Panc1 (cell line): ENCODE results near the gene MMP24OS. TPM values are rescaled to one million over a fixed set of nuclear protein-coding genes. Genes with fewer than 3 reads are reported as not detected.

Source experiments
- ATAC-seq: fragments of 200-7000 bp; cut with Tn5 transposase; 2 replicates; pipeline ENCODE4 v1.9.1; 2020; ENCODE audit warnings: mild to moderate bottlenecking, moderate library complexity
- BruUV-seq: library from RNA; stranded (reverse); fragments of 400-500 nt; replicated peaks from 2 replicates; lab custom pipeline; 2021; lab: Mats Ljungman, UMichigan
- CTCF ChIA-PET: fragments of 300-600 bp; sonication (Branson Sonifier 250); formaldehyde crosslinking; loops from one replicate; lab custom pipeline; 2022; ENCODE audit warnings: antibody characterized with exemption; lab: Charles Lee
- POLR2A ChIA-PET: fragments of 300-600 bp; sonication (Branson Sonifier 250); formaldehyde crosslinking; loops from one replicate; lab custom pipeline; 2022; ENCODE audit warnings: antibody characterized with exemption; lab: Charles Lee
- DNase-seq: peaks from one replicate; pipeline ENCODE4 v3.0.0-alpha.2; 2010; ENCODE audit warnings: low read depth, low spot score
- H3K27ac ChIP-seq: 2 replicates; pipeline ENCODE4 v1.5.1; 2011; ENCODE audit warnings: mild to moderate bottlenecking, low read length, inconsistent platforms
- H3K27me3 ChIP-seq: fragments of 200-500 bp; sonication (Bioruptor generic); 2 replicates; pipeline ENCODE4 v1.6.0; 2014; ENCODE audit warnings: low read length, inconsistent platforms; ENCODE audit not compliant: control insufficient read depth, insufficient read depth
- H3K36me3 ChIP-seq: fragments of 200-500 bp; sonication (Bioruptor generic); 2 replicates; pipeline ENCODE4 v1.5.1; 2014; ENCODE audit warnings: inconsistent platforms, mild to moderate bottlenecking, low read length, moderate library complexity; ENCODE audit not compliant: control insufficient read depth, insufficient read depth
- H3K4me1 ChIP-seq: 2 replicates; pipeline ENCODE4 v1.5.1; 2011; ENCODE audit warnings: inconsistent platforms, mild to moderate bottlenecking, low read length, moderate library complexity; ENCODE audit not compliant: control insufficient read depth, insufficient read depth
- H3K4me3 ChIP-seq, 2 experiments: 2 replicates each; pipeline ENCODE4 v1.5.1; 2011 to 2012; ENCODE audit warnings: low read depth in 2 of 2, low read length in 2 of 2, mild to moderate bottlenecking in 2 of 2, inconsistent platforms in 1 of 2, moderate library complexity in 1 of 2
- H3K9me3 ChIP-seq: fragments of 200-500 bp; sonication (Bioruptor generic); 2 replicates; pipeline ENCODE4 v1.5.1; 2014; ENCODE audit warnings: low read depth, mild to moderate bottlenecking, inconsistent platforms, low read length, moderate library complexity; ENCODE audit not compliant: control insufficient read depth, insufficient read depth
- CTCF ChIP-seq: fragments of 450-650 bp; IDR thresholded peaks from 2 replicates; pipeline ENCODE4 v1.5.1; 2017; ENCODE audit warnings: mild to moderate bottlenecking
- POLR2AphosphoS5 ChIP-seq: IDR thresholded peaks from 2 replicates; pipeline ENCODE4 v1.6.1; 2012; ENCODE audit warnings: mild to moderate bottlenecking, low read depth, low read length, moderate library complexity
- SIN3A ChIP-seq: IDR thresholded peaks from 2 replicates; pipeline ENCODE4 v1.6.1; 2012; ENCODE audit warnings: low read depth, mild to moderate bottlenecking, low read length, moderate library complexity, borderline replicate concordance; ENCODE audit not compliant: insufficient read depth
- TCF7L2 ChIP-seq: IDR thresholded peaks from 2 replicates; pipeline ENCODE4 v1.6.1; 2011; ENCODE audit warnings: mild to moderate bottlenecking, low read depth, low read length, inconsistent platforms
- in situ Hi-C: cut with HindIII; loops from 2 replicates; pipeline ENCODE4 v1.10.0; 2016; ENCODE audit warnings: low sequenced_read_pairs, low pct_unique_long_range_greater_than_20kb
- intact Hi-C: fragments of 100-400 bp; cut with micrococcal nuclease; formaldehyde crosslinking; loops from one replicate; pipeline ENCODE4 v1.10.0; 2022; ENCODE audit not compliant: unreplicated experiment
- total RNA-seq: library from RNA; stranded (reverse); gene quantifications from one replicate; pipeline ENCODE4 v1.2.1, GENCODE V29; 2021; ENCODE audit not compliant: unreplicated experiment
- TF ChIP-seq, protein P1 (sequence below), 2 experiments: IDR thresholded peaks; 2 replicates each; pipeline ENCODE4 v1.6.1; 2011 to 2012; ENCODE audit warnings: low read depth in 2 of 2, control low read depth in 1 of 2, low read length in 1 of 2, mild to moderate bottlenecking in 1 of 2, moderate library complexity in 1 of 2; ENCODE audit not compliant: insufficient read depth in 1 of 2

Gene MMP24OS
- total RNA-seq, 1 experiment from 2014 or later, result 83.8 TPM

GRCh38 chr20:35240083-35240810, 37.7 kb downstream of the MMP24OS start:
- DNase-seq, result no peak
- intact Hi-C loops, result no loop called here

GRCh38 chr20:35238735-35239134, 39.2 kb downstream of the MMP24OS start:
- H3K27me3 ChIP-seq, result no peaks in the 10 kb centered on the region
- H3K36me3 ChIP-seq, result no peaks in the 10 kb centered on the region
- ATAC-seq, result no peak
- DNase-seq, result no peak
- TF ChIP-seq, protein P1, sequence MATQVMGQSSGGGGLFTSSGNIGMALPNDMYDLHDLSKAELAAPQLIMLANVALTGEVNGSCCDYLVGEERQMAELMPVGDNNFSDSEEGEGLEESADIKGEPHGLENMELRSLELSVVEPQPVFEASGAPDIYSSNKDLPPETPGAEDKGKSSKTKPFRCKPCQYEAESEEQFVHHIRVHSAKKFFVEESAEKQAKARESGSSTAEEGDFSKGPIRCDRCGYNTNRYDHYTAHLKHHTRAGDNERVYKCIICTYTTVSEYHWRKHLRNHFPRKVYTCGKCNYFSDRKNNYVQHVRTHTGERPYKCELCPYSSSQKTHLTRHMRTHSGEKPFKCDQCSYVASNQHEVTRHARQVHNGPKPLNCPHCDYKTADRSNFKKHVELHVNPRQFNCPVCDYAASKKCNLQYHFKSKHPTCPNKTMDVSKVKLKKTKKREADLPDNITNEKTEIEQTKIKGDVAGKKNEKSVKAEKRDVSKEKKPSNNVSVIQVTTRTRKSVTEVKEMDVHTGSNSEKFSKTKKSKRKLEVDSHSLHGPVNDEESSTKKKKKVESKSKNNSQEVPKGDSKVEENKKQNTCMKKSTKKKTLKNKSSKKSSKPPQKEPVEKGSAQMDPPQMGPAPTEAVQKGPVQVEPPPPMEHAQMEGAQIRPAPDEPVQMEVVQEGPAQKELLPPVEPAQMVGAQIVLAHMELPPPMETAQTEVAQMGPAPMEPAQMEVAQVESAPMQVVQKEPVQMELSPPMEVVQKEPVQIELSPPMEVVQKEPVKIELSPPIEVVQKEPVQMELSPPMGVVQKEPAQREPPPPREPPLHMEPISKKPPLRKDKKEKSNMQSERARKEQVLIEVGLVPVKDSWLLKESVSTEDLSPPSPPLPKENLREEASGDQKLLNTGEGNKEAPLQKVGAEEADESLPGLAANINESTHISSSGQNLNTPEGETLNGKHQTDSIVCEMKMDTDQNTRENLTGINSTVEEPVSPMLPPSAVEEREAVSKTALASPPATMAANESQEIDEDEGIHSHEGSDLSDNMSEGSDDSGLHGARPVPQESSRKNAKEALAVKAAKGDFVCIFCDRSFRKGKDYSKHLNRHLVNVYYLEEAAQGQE (IDR thresholded peaks at IDR 0.05; ENCODE audit: insufficient read depth in 1 of 2, low read depth in 2 of 2, low read length in 1 of 2), result no peak
- TF ChIP-seq TCF7L2 (no peak), CTCF (no peak), POLR2AphosphoS5 (no peak), SIN3A (no peak)
- no peak overlapping the region for H3K27ac ChIP-seq
- intact Hi-C loops (no loop called here), in situ Hi-C loops (no loop called here)
- H3K9me3 ChIP-seq, result no peaks in the 10 kb centered on the region
- no peak overlapping the region for H3K4me3 ChIP-seq
- POLR2A ChIA-PET, result interaction anchor here (0.7 kb wide), 1 partner anchor 180 kb away, joined by 8 read pairs; no protein-coding TSS in a partner anchor
- BruUV-seq, result no TSS peak
- no peaks in the 10 kb centered on the region for H3K4me1 ChIP-seq
- CTCF ChIA-PET, result no interaction called here

More at GRCh38 chr20:35240083-35240810, 37.7 kb downstream of the MMP24OS start:
- no TSS peak for BruUV-seq
- in situ Hi-C loops, result no loop called here
- Histone ChIP-seq H3K36me3 (no peaks in the 10 kb centered on the region), H3K9me3 (no peaks in the 10 kb centered on the region), H3K27me3 (no peaks in the 10 kb centered on the region), H3K4me1 (no peaks in the 10 kb centered on the region), H3K4me3 (no peak overlapping the region), H3K27ac (no peak overlapping the region)
- no peak for ATAC-seq
- ChIA-PET POLR2A (interaction anchor here (0.5 kb wide), 1 partner anchor 369 kb away, joined by 3 read pairs; no protein-coding TSS in a partner anchor), CTCF (no interaction called here)
- TF ChIP-seq POLR2AphosphoS5 (no peak), SIN3A (no peak), CTCF (no peak)
